ENCODE data around the gene HDAC4.

The HDAC4 gene

DNA sequence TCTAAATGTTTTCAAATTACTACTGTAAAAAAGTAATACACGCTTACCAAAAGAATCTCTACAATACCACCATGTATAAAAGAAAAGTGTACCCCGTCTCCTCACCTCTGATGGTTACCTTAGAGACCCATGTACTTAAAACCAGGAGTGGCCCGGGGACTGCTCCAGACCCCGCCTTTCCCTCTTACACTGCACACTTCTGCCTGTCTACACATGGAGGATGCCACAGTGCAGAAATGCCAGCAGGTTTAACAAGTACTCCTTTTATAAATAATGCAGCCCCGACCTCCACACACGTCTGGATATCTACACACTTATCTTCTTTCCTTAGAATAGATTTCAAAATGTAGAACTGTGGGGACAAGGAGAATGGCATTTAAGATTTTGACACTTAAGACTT, 5.3 kb downstream of the HDAC4 start:
- no peak for DNase-seq

- no peak for DNase-seq
Observed at GRCh38 chr2:239394978-239395377, 5.8 kb downstream of the HDAC4 start.

- no peak for DNase-seq
Observed at GRCh38 chr2:239394346-239394945, 6.4 kb downstream of the HDAC4 start.

- no peak for DNase-seq
Observed at GRCh38 chr2:239393941-239394340, 6.9 kb downstream of the HDAC4 start.

GRCh38 chr2:239393388-239393940, 7.4 kb downstream of the HDAC4 start:
- DNase-seq = no peak

GRCh38 chr2:239392688-239393387, 8.0 kb downstream of the HDAC4 start:
- DNase-seq = no peak

- no peak for DNase-seq
Observed at GRCh38 chr2:239392072-239392357, 8.8 kb downstream of the HDAC4 start.

DNA sequence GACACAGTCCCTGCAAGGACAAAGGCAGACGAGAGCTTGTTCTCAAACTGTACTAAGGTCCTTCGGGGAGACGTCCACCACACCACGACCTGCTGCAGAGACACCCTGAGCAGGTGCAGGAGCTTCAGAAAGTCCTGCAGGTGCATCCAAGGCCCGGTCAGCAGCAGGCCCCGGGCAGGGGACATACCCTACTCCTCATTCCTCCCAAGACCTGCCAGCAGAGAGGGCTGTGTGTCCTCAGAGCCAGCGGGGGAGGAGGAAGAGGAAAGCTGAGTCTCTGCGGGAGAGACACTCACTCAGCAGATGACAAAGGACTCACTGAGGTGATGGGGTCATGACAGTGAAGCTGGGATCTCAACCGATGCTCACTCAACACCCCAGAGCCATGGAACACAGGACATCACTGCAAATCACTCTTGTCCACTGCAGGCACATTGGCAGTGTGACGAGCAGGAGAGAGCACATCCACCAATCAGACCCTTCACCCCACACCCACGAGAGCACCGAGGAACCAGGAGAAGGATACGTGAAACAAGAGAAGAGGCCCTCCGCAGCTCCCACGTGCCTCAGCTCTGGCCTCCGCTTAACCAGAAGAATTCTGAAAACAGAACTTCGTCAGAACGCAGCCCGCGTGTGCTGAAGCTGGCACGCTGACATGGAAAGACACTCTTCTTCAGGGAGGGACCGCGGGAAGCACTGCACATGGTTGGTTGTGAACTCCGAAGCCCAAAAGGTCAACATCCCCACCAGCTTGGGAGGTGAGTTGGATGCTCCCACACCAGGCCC, 9.3 kb downstream of the HDAC4 start:
- DNase-seq = no peak

DNA sequence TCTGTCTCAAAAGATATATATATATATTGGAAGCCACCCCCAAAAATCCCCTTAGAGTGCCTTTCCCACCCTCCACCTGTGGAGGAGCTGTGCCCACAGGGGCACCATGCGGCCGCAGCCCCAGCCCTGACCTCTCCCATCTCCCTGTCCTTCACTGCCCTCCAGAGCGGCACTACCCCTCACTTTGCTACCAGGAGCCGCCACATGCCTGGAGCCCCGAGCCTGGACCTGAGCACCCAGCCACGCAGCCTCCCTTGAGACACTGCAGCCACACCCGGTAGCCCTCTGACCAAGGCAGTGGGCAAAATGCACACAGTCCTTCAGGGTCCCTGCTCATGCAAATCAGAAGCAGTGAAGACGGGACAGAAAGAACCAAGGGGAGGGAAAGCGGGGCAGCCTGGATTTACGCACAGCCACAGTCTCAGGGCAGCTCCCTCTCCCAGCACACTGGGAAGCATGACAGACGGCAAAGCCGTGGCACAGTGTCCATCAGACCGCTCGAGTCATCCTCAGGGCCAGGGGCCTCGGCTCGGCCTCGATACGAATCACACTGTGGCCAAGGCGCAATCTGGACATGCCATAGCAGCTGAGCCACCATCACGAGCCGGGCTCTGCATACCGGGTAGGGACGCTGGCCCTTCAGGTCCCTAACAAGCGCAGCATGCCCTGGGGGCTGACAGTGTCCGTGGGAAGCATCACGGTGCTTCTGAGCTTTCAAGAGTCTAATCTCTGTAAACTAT, 10.1 kb downstream of the HDAC4 start:
- no peak for DNase-seq

DNA sequence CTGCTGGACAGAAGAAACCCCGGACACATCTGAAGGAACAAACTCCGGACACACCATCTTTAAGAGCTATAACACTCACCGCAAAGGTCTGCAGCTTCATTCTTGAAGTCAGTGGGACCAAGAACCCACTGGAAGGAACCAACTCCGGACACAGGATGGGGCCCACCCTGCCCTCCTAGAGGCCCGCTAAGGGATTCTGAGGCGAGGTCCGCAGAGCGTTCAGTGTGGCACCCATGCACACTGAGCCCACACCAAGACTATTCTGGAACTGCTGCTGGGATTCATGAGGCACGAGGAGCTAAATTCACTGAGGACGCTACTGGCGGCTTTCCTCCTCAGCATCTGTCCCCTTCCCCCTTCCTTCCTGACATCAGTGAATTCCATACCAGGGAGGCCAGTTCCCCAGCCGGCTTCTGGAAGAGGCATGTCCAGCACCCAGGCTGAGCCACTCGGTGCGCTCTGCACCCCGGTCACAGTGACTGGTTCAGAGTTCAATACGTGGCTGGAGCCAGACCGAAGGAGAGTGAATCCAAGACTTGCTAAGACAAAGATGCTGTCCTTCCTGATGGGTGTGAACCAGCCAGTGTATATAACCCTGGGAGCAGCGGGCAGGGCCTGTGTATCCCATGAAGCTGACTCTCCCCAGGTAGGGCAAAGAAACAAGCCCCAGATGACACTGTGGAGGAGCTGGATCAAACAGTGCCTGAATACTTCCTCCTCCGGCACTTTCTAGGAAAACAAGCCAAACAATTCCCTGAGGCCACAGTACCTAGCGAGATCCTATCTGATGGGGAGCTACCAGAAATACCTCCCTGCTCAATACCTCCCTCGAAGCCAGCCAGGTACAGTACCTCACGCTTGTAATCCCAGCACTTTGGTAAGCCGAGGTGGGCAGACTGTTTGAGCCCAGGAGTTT, 11.1 kb downstream of the HDAC4 start:
- DNase-seq = no peak

- DNase-seq = no peak
Observed at GRCh38 chr2:239388236-239389151, 12.3 kb downstream of the HDAC4 start.

DNA sequence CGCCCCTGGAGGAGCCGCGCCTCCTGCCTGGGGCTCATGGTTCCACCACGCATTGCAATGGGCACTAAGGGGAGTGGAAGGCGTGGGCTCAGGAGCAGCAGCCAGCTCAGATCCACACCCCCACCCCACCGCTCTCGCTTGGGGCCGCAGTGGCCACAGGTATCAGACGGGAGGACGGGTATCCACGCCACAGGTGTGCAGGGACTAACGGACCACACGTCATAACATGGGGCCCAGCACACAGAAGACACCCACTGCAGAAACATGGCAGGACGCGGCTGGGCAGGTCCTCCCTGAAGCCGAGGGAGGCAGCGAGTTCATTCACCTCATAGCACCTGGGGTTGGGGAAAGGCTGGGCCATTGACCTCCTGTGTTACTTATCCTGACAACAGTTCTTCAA, 13.0 kb downstream of the HDAC4 start:
- no peak for DNase-seq

GRCh38 chr2:239386872-239387445, 13.9 kb downstream of the HDAC4 start:
- DNase-seq = no peak

GRCh38 chr2:239386001-239386670, 14.7 kb downstream of the HDAC4 start:
- no peak for DNase-seq

DNA sequence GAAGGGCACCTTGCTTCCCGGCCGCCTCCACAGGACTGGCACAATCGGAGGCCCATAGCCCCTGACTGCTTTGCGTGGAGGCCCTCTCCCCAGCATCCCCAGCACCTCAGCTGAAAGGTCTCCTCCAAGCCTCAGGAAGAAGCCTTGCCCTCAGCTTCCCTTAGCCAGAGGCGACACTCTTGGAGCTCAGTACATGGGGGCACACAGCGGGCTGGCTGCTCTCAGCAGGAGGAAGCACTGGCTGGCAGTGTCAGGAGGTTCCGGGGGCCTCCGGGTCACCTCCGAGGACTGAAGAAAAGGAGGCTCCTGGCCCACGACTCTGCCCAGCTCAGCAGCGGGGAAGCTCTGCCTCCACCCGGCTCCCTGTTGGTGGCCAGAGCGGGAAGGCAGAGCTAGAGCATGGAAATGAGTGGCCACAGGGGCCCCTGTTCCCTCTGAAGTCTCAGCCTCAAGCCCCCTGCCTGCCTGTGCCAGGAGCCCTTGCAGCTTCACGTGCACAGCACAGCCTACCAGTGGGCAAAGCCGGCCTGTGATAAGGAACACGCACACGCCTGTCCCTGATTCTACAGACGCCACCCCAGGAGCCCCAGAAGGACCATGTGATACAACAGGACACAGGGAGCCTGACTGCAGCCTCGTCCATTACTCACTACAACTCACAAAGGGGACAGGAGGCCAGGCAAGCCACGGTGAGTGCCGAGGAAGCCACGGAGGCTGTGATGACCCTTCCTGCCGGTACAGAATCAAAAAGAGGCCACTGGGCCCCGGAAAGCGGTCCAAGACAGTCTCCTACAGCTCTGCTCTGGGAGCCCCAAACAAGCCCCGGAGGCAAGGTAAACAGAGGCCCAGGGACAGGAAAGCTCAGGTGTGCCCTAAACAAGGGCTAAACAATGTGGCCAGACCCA, 15.5 kb downstream of the HDAC4 start:
- no peak for DNase-seq

GRCh38 chr2:239383759-239384156, 17.1 kb downstream of the HDAC4 start:
- DNase-seq = no peak

DNA sequence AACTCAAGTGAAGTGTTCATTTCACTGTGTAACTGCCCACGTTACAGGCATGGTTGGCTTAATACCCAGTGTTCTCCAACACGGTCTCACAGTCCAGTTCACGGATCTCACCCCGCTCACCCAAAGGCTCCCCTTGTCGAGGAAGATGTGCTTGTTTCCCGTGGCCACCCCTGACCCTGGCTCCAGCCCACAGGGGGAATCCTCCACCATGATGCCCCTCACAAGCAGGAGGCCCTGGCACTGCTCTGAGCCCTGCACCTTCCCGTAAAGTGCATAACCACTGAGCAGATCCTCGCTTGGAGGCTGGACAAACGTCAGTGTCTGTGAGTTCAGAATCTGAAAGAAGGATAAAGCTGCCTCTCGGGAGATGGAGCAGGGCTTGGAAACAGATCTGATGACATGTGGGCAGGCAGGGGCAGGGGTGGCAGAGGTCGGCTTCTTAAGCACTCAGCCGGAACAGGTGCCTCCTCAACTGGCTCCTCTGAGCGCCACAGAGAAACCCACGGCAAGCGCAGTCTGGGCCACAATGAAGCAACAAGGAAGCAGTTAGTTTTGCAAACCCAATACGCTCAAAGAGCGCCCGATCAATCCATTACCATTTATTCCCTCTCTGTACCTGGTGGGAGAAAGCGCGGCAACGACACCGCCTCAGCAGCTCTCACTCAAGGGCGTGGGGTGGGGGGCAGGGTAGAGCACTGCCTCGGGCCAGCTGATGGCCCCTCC, 17.6 kb downstream of the HDAC4 start:
- no peak for DNase-seq

DNA sequence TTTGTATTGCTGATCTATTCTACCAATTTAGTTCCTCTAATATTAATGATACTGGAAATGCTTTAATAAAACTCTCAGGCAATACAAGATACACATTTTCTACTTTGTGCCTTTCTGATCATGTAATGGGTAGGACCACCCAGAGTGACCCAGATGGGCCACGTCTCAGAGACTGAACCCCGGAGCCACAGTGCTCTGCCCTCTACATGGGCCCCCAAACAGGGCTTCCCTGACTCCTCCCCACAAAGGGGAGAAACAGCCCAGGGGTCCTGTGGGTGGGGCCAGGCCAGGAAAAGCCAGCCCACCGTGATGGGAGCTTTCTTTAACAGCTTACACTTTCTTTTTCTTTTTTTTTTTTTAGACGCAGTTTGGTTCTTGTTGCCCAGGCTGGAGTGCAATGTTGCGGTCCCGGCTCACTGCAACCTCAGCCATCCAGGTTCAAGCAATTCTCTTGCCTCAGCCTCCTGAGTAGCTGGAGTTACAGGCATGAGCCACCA, 18.4 kb downstream of the HDAC4 start:
- no peak for DNase-seq
